Measurements from ENCODE around the gene THAP4. TPM values are rescaled to one million over a fixed set of nuclear protein-coding genes. Genes with fewer than 3 reads are reported as not detected.

Gene THAP4
- total RNA-seq, 2 donors from 2014 or later: 54.6 to 66.1 TPM

- H3K9ac ChIP-seq (ENCODE audit: extremely low read depth, low read length, poor library complexity, severe bottlenecking): peak overlapping the region; percentile 76
- peak overlapping the region; percentile 77 for H3K4me3 Mint-ChIP-seq
- H3K36me3 Mint-ChIP-seq (ENCODE audit: low read depth): peaks cover 38% of the 10 kb centered on the region
- H3K4me1 Mint-ChIP-seq: peaks cover 21% of the 10 kb centered on the region
- H3K4me1 ChIP-seq (ENCODE audit: control insufficient read depth, insufficient read depth, low read length): no peaks in the 10 kb centered on the region
- H3K4me3 ChIP-seq (ENCODE audit: low read length): peak overlapping the region; percentile 95
- no peak overlapping the region for H3K27ac ChIP-seq (ENCODE audit: low read depth, low read length)
- H3K9me3 ChIP-seq (ENCODE audit: control insufficient read depth, low read length): peaks cover 15% of the 10 kb centered on the region
- H3K27ac Mint-ChIP-seq: peak overlapping the region; percentile 74
- H3K36me3 ChIP-seq (ENCODE audit: control insufficient read depth, insufficient read depth, low read length): peaks cover 53% of the 10 kb centered on the region
- no peak for DNase-seq
- H3K9me3 Mint-ChIP-seq: peaks cover 6% of the 10 kb centered on the region
- no peaks in the 10 kb centered on the region for H3K27me3 Mint-ChIP-seq (ENCODE audit: insufficient read depth)
- TF ChIP-seq CTCF (conservative IDR thresholded peaks at IDR 0.05): no peak
- 28% methylated on average over 5 of the region's 6 CpGs; no CpG with 5 or more reads in 1 of the 2 experiments for WGBS, 2 experiments (ENCODE audit: insufficient coverage in 1 of 2, insufficient read length in 1 of 2)
- H3K27me3 ChIP-seq (ENCODE audit: control insufficient read depth, insufficient read depth, low read length, poor library complexity, severe bottlenecking): no peaks in the 10 kb centered on the region
Observed at GRCh38 chr2:241635756-241636155, 1.2 kb downstream of the THAP4 start.

- Histone ChIP-seq H3K27ac (ENCODE audit: low read depth, low read length) (no peak overlapping the region), H3K36me3 (ENCODE audit: control insufficient read depth, insufficient read depth, low read length) (peaks cover 47% of the 10 kb centered on the region), H3K9ac (ENCODE audit: extremely low read depth, low read length, poor library complexity, severe bottlenecking) (no peak overlapping the region), H3K9me3 (ENCODE audit: control insufficient read depth, low read length) (no peaks in the 10 kb centered on the region), H3K27me3 (ENCODE audit: control insufficient read depth, insufficient read depth, low read length, poor library complexity, severe bottlenecking) (no peaks in the 10 kb centered on the region), H3K4me3 (ENCODE audit: low read length) (no peak overlapping the region), H3K4me1 (ENCODE audit: control insufficient read depth, insufficient read depth, low read length) (no peaks in the 10 kb centered on the region)
- 93% methylated on average over 3 to 17 of the region's 17 CpGs for WGBS, 2 experiments (ENCODE audit: insufficient coverage in 1 of 2, insufficient read length in 1 of 2)
- no peak for DNase-seq
- H3K9me3 Mint-ChIP-seq: no peaks in the 10 kb centered on the region
- peaks cover 11% of the 10 kb centered on the region for H3K4me1 Mint-ChIP-seq
- H3K36me3 Mint-ChIP-seq (ENCODE audit: low read depth): peaks cover 22% of the 10 kb centered on the region
- no peak overlapping the region for H3K27ac Mint-ChIP-seq
- no peak for TF ChIP-seq CTCF (conservative IDR thresholded peaks at IDR 0.05)
- H3K4me3 Mint-ChIP-seq: no peak overlapping the region
- no peaks in the 10 kb centered on the region for H3K27me3 Mint-ChIP-seq (ENCODE audit: insufficient read depth)
Observed at GRCh38 chr2:241633561-241633960, 3.4 kb downstream of the THAP4 start.

GRCh38 chr2:241632478-241633325 lies 4.3 kb downstream of the THAP4 start:
- no peaks in the 10 kb centered on the region for H3K4me1 ChIP-seq (ENCODE audit: control insufficient read depth, insufficient read depth, low read length)
- H3K27ac ChIP-seq (ENCODE audit: low read depth, low read length): no peak overlapping the region
- H3K9ac ChIP-seq (ENCODE audit: extremely low read depth, low read length, poor library complexity, severe bottlenecking): no peak overlapping the region
- H3K4me3 Mint-ChIP-seq: no peak overlapping the region
- H3K27me3 ChIP-seq (ENCODE audit: control insufficient read depth, insufficient read depth, low read length, poor library complexity, severe bottlenecking): no peaks in the 10 kb centered on the region
- peaks cover 47% of the 10 kb centered on the region for H3K36me3 ChIP-seq (ENCODE audit: control insufficient read depth, insufficient read depth, low read length)
- 96 to 99% methylated on average over 33 to 39 of the region's 39 CpGs for WGBS, 2 experiments (ENCODE audit: insufficient coverage in 1 of 2, insufficient read length in 1 of 2)
- H3K4me3 ChIP-seq (ENCODE audit: low read length): no peak overlapping the region
- H3K27me3 Mint-ChIP-seq (ENCODE audit: insufficient read depth): no peaks in the 10 kb centered on the region
- no peak overlapping the region for H3K27ac Mint-ChIP-seq
- DNase-seq: no peak
- no peaks in the 10 kb centered on the region for H3K9me3 ChIP-seq (ENCODE audit: control insufficient read depth, low read length)
- no peaks in the 10 kb centered on the region for H3K9me3 Mint-ChIP-seq
- no peak for TF ChIP-seq CTCF (conservative IDR thresholded peaks at IDR 0.05)
- H3K36me3 Mint-ChIP-seq (ENCODE audit: low read depth): peaks cover 28% of the 10 kb centered on the region
- peaks cover 6% of the 10 kb centered on the region for H3K4me1 Mint-ChIP-seq

Measured in endodermal cell (in vitro differentiated cells).